H1 (cell line): ENCODE data around the gene TDRD12. TPM values are rescaled to one million over a fixed set of nuclear protein-coding genes. Genes with fewer than 3 reads are reported as not detected.

ENCODE experiments used
- CTCF ChIA-PET: fragments of 300-600 bp; sonication (Branson Sonifier 250); formaldehyde crosslinking; loops from one replicate; lab custom pipeline; 2021; ENCODE audit not compliant: partially characterized antibody; lab: Charles Lee
- POLR2A ChIA-PET: fragments of 300-600 bp; sonication (Branson Sonifier 250); formaldehyde crosslinking; loops from one replicate; lab custom pipeline; 2021; ENCODE audit warnings: inconsistent platforms; ENCODE audit not compliant: partially characterized antibody; lab: Charles Lee
- DNase-seq, 2 experiments: peaks; one replicate each; pipeline versions ENCODE4 v3.0.0 to v3.0.0-alpha.2; 2010 to 2022; ENCODE audit warnings: low spot score in 2 of 2, low read depth in 1 of 2, mixed read lengths in 1 of 2
- FAIRE-seq: peaks from 2 replicates; lab custom pipeline; 2011; peaks lifted over from hg19 to GRCh38; lab: Jason Lieb, UNC
- H2AFZ ChIP-seq: 2 replicates; pipeline ENCODE4 v1.8.1; 2012; ENCODE audit warnings: low read length, inconsistent platforms
- H2AK5ac ChIP-seq: 2 replicates; pipeline ENCODE4 v1.6.1; 2013; ENCODE audit warnings: low read depth, low read length
- H2BK120ac ChIP-seq: replicated peaks from 2 replicates; pipeline ENCODE3; 2013; ENCODE audit warnings: low read depth, low read length, inconsistent platforms
- H2BK12ac ChIP-seq: 2 replicates; pipeline ENCODE4 v1.6.1; 2013; ENCODE audit warnings: low read depth, low read length
- H2BK15ac ChIP-seq: 2 replicates; pipeline ENCODE4 v1.6.1; 2013; ENCODE audit warnings: low read length
- H2BK20ac ChIP-seq: 2 replicates; pipeline ENCODE4 v1.6.1; 2013; ENCODE audit warnings: low read length
- H2BK5ac ChIP-seq: 2 replicates; pipeline ENCODE4 v1.6.1; 2013; ENCODE audit warnings: low read depth, low read length
- H3K14ac ChIP-seq: 2 replicates; pipeline ENCODE4 v1.6.1; 2013; ENCODE audit warnings: inconsistent platforms; ENCODE audit not compliant: insufficient read length
- H3K18ac ChIP-seq: 2 replicates; pipeline ENCODE4 v1.6.1; 2013; ENCODE audit warnings: low read length; ENCODE audit errors: extremely low read depth
- H3K23ac ChIP-seq: 2 replicates; pipeline ENCODE4 v1.6.1; 2013; ENCODE audit warnings: inconsistent platforms; ENCODE audit not compliant: insufficient read length
- H3K23me2 ChIP-seq: 2 replicates; pipeline ENCODE4 v1.6.1; 2013; ENCODE audit warnings: low read depth, low read length
- H3K27ac ChIP-seq: 2 replicates; pipeline ENCODE4 v1.6.1; 2011; ENCODE audit warnings: low read depth, low read length, inconsistent platforms
- H3K27me3 ChIP-seq, 4 experiments: replicated peaks in 1 of 4; 1 replicate in 1 of 4; 2 replicates in 3 of 4; pipeline versions ENCODE4 v1.6.1 to v1.8.1; 2011 to 2013; ENCODE audit warnings: low read length in 3 of 4, mild to moderate bottlenecking in 3 of 4, inconsistent platforms in 2 of 4, mixed read lengths in 2 of 4, moderate library complexity in 1 of 4; ENCODE audit not compliant: control insufficient read depth in 3 of 4, insufficient read depth in 3 of 4; ENCODE audit errors: extremely low read depth in 1 of 4
- H3K36me3 ChIP-seq, 4 experiments: 2 replicates each; pipeline versions ENCODE4 v1.6.1 to v1.8.1; 2011 to 2013; ENCODE audit warnings: mild to moderate bottlenecking in 4 of 4, low read length in 3 of 4, moderate library complexity in 2 of 4, control low read depth in 1 of 4, inconsistent platforms in 1 of 4; ENCODE audit not compliant: insufficient read depth in 4 of 4, control insufficient read depth in 2 of 4
- H3K4ac ChIP-seq: replicated peaks from 2 replicates; pipeline ENCODE3; 2013; ENCODE audit warnings: low read length, low read depth, mixed read lengths, inconsistent platforms; ENCODE audit not compliant: insufficient read length
- H3K4me1 ChIP-seq, 4 experiments: replicated peaks in 1 of 4; 1 replicate in 1 of 4; 2 replicates in 3 of 4; pipeline versions ENCODE4 v1.6.1 to v1.8.1; 2011 to 2013; ENCODE audit warnings: low read length in 3 of 4, inconsistent platforms in 2 of 4, mixed read lengths in 1 of 4; ENCODE audit not compliant: insufficient read depth in 4 of 4, control insufficient read depth in 3 of 4
- H3K4me2 ChIP-seq, 2 experiments: 2 replicates each; pipeline versions ENCODE4 v1.6.1 to v1.8.1; 2011 to 2013; ENCODE audit warnings: low read depth in 2 of 2, low read length in 2 of 2, control low read depth in 1 of 2, inconsistent platforms in 1 of 2, mild to moderate bottlenecking in 1 of 2; ENCODE audit not compliant: insufficient read depth in 1 of 2
- H3K4me3 ChIP-seq, 4 experiments: fragments of 200-600, 300-600 bp in 1 of 4; sonication (generic), shearing (Covaris generic), sonication (Bioruptor Twin) in 1 of 4; 2 replicates each; pipeline versions ENCODE4 v1.5.1 to v1.8.1; 2011 to 2016; ENCODE audit warnings: low read length in 4 of 4, low read depth in 3 of 4, control low read depth in 2 of 4, inconsistent platforms in 2 of 4, mild to moderate bottlenecking in 2 of 4, mixed read lengths in 1 of 4, moderate library complexity in 1 of 4; ENCODE audit not compliant: insufficient read depth in 2 of 4; ENCODE audit errors: extremely low read depth in 1 of 4
- H3K56ac ChIP-seq: replicated peaks from 2 replicates; pipeline ENCODE3; 2013; ENCODE audit warnings: low read depth, mild to moderate bottlenecking, mixed read lengths, low read length, inconsistent platforms; ENCODE audit not compliant: insufficient read length
- H3K79me1 ChIP-seq: 2 replicates; pipeline ENCODE4 v1.6.1; 2013; ENCODE audit warnings: low read depth, low read length, control low read depth
- H3K79me2 ChIP-seq, 2 experiments: 2 replicates each; pipeline versions ENCODE4 v1.6.1 to v1.8.1; 2012 to 2013; ENCODE audit warnings: low read length in 2 of 2, mild to moderate bottlenecking in 2 of 2, inconsistent platforms in 1 of 2; ENCODE audit not compliant: insufficient read depth in 2 of 2, control insufficient read depth in 1 of 2
- H3K9ac ChIP-seq, 4 experiments: replicated peaks in 1 of 4; 1 replicate in 1 of 4; 2 replicates in 3 of 4; pipeline versions ENCODE4 v1.6.1 to v1.8.1; 2011 to 2013; ENCODE audit warnings: low read depth in 3 of 4, low read length in 3 of 4, control low read depth in 2 of 4, mild to moderate bottlenecking in 2 of 4, moderate library complexity in 2 of 4, inconsistent platforms in 1 of 4; ENCODE audit errors: extremely low read depth in 1 of 4
- H3K9me3 ChIP-seq, 2 experiments: 2 replicates each; pipeline versions ENCODE4 v1.6.1 to v1.8.1; 2012 to 2013; ENCODE audit warnings: mild to moderate bottlenecking in 2 of 2, moderate library complexity in 2 of 2, control low read depth in 1 of 2, inconsistent platforms in 1 of 2, low read depth in 1 of 2, low read length in 1 of 2, mixed read lengths in 1 of 2; ENCODE audit not compliant: insufficient read depth in 2 of 2
- H4K20me1 ChIP-seq, 2 experiments: replicated peaks in 1 of 2; 2 replicates each; pipeline versions ENCODE3 to v1.8.1; 2011 to 2013; ENCODE audit warnings: inconsistent platforms in 2 of 2, low read length in 2 of 2, mild to moderate bottlenecking in 1 of 2; ENCODE audit not compliant: insufficient read depth in 2 of 2, control insufficient read depth in 1 of 2
- H4K5ac ChIP-seq: 2 replicates; pipeline ENCODE4 v1.6.1; 2013; ENCODE audit warnings: low read length, low read depth, mixed read lengths, inconsistent platforms; ENCODE audit not compliant: insufficient read length
- H4K8ac ChIP-seq: 2 replicates; pipeline ENCODE4 v1.8.0; 2013; ENCODE audit warnings: mild to moderate bottlenecking, moderate library complexity, low read length, inconsistent platforms; ENCODE audit not compliant: insufficient read depth; ENCODE audit errors: extremely low read depth
- H4K91ac ChIP-seq: replicated peaks from 2 replicates; pipeline ENCODE3; 2013; ENCODE audit warnings: low read length, mixed read lengths, inconsistent platforms; ENCODE audit not compliant: insufficient read length
- BCL11A ChIP-seq, 2 experiments: IDR thresholded peaks; one replicate each; pipeline ENCODE4 v1.6.1; 2011; ENCODE audit warnings: low read depth in 2 of 2, low read length in 2 of 2, mild to moderate bottlenecking in 2 of 2
- CBX8 ChIP-seq: fragments of 300-800, 300-1000 bp; sonication (generic); IDR thresholded peaks from 2 replicates; pipeline ENCODE4 v1.7.1; 2016; ENCODE audit warnings: low read depth, low read length, borderline replicate concordance
- CHD2 ChIP-seq: IDR thresholded peaks from 2 replicates; pipeline ENCODE4 v1.6.1; 2012; ENCODE audit warnings: low read length, improper control_type of control experiment
- GTF2F1 ChIP-seq: IDR thresholded peaks from 2 replicates; pipeline ENCODE4 v1.6.1; 2012; ENCODE audit warnings: low read depth, low read length, improper control_type of control experiment, borderline replicate concordance
- KDM5A ChIP-seq: fragments of 200-600 bp; IDR thresholded peaks from 2 replicates; pipeline ENCODE4 v1.7.1; 2012; ENCODE audit warnings: mild to moderate bottlenecking, low read length, inconsistent platforms, mixed read lengths
- POLR2AphosphoS5 ChIP-seq: IDR thresholded peaks from 2 replicates; pipeline ENCODE4 v1.6.1; 2011; ENCODE audit warnings: low read depth, low read length
- POU5F1 ChIP-seq: IDR thresholded peaks from 2 replicates; pipeline ENCODE4 v1.6.1; 2011; ENCODE audit warnings: low read depth, mild to moderate bottlenecking, low read length, moderate library complexity
- RNF2 ChIP-seq: fragments of 200-900, 300-1000 bp; sonication (generic); IDR thresholded peaks from 2 replicates; pipeline ENCODE4 v1.7.1; 2016; ENCODE audit warnings: borderline replicate concordance, low read depth, mild to moderate bottlenecking, antibody characterized with exemption, low read length; ENCODE audit not compliant: poor library complexity, severe bottlenecking; ENCODE audit errors: missing control alignments
- SP2 ChIP-seq: IDR thresholded peaks from 2 replicates; pipeline ENCODE4 v1.6.1; 2012; ENCODE audit warnings: mild to moderate bottlenecking, low read length, inconsistent platforms
- TCF12 ChIP-seq: IDR thresholded peaks from 2 replicates; pipeline ENCODE4 v1.6.1; 2011; ENCODE audit warnings: low read depth, mild to moderate bottlenecking, low read length
- WGBS, 2 experiments: shearing (Covaris generic) in 1 of 2; methylation state at CpG; one replicate each; pipeline versions ENCODE4 v1.1.6 to v1.1.7; 2013 to 2015; ENCODE audit warnings: low lambda C conversion rate in 2 of 2, mixed read lengths in 2 of 2, inconsistent platforms in 1 of 2, low coverage in 1 of 2, missing lambda C conversion rate in 1 of 2; ENCODE audit not compliant: insufficient replicate concordance in 2 of 2, insufficient coverage in 1 of 2, insufficient read length in 1 of 2; ENCODE audit errors: extremely low coverage in 1 of 2, missing lambda C conversion rate in 1 of 2; 5-methylcytosine and 5-hydroxymethylcytosine counted together
- polyA plus RNA-seq, 7 experiments: library from polyadenylated mRNA; depleted of rRNA in 3 of 7; stranded (reverse) in 5 of 7; unstranded in 2 of 7; fragments of >200 nt in 5 of 7; fragments of 200-250 nt in 2 of 7; gene quantifications; 1 replicate in 5 of 7; 2 replicates in 1 of 7; 4 replicates in 1 of 7; pipeline versions ENCODE4 v1.2.1 to v1.2.3, GENCODE V29; 2011 to 2013; ENCODE audit warnings: missing spikeins in 2 of 7, mixed read lengths in 2 of 7
- total RNA-seq: library from RNA; stranded (reverse); fragmentation: NEBNext Ultra II Directional; extraction: Animal tissue kit (Norgen Biotek cat#: 25700); gene quantifications from 2 replicates; pipeline ENCODE4 v1.2.1, GENCODE V29; 2021

Gene TDRD12
- total and polyA plus RNA-seq, 2 of the 8 experiments (the other 6 are each of a cell fraction or from before 2014, with no cell fraction given) = 0.39 to 0.88 TPM

GRCh38 chr19:32711747-32712146 lies 7.8 kb upstream of the TDRD12 start:
- no peak overlapping the region for H2AK5ac ChIP-seq
- H3K36me3 ChIP-seq = no peaks in the 10 kb centered on the region
- no peaks in the 10 kb centered on the region for H3K4me1 ChIP-seq
- no peak overlapping the region for H2BK5ac ChIP-seq
- H3K23me2 ChIP-seq = no peaks in the 10 kb centered on the region
- H2BK120ac ChIP-seq = no peak overlapping the region
- CTCF ChIA-PET = no interaction called here
- H3K9me3 ChIP-seq = no peaks in the 10 kb centered on the region
- 95% methylated on average over 6 of the region's 6 CpGs; no CpG with 5 or more reads in 1 of the 2 experiments for WGBS, 2 experiments
- H2BK20ac ChIP-seq = no peak overlapping the region
- no peak overlapping the region for H3K27ac ChIP-seq
- H3K4ac ChIP-seq = no peak overlapping the region
- no peak overlapping the region for H3K18ac ChIP-seq
- H3K4me2 ChIP-seq = no peak overlapping the region
- TF ChIP-seq CHD2 (no peak), KDM5A (no peak), POU5F1 (no peak), BCL11A (IDR thresholded peaks at IDR 0.05; ENCODE audit: low read depth in 2 of 2, low read length in 2 of 2) (no peak), SP2 (no peak), RNF2 (no peak), TCF12 (no peak), CBX8 (no peak), GTF2F1 (no peak), POLR2AphosphoS5 (no peak)
- no peaks in the 10 kb centered on the region for H3K27me3 ChIP-seq
- no peaks in the 10 kb centered on the region for H4K20me1 ChIP-seq
- no peak overlapping the region for H2BK12ac ChIP-seq
- H2AFZ ChIP-seq = no peak overlapping the region
- no peaks in the 10 kb centered on the region for H3K79me2 ChIP-seq
- no peak overlapping the region for H2BK15ac ChIP-seq
- H4K8ac ChIP-seq = no peak overlapping the region
- H3K23ac ChIP-seq = no peak overlapping the region
- no peak overlapping the region for H4K91ac ChIP-seq
- DNase-seq = no peak
- H4K5ac ChIP-seq = no peak overlapping the region
- no peak for FAIRE-seq
- POLR2A ChIA-PET = no interaction called here
- H3K14ac ChIP-seq = no peak overlapping the region
- no peak overlapping the region for H3K4me3 ChIP-seq
- H3K9ac ChIP-seq = no peak overlapping the region
- no peaks in the 10 kb centered on the region for H3K79me1 ChIP-seq
- H3K56ac ChIP-seq = no peak overlapping the region
